Measurements from ENCODE around the gene ACTMAP.

The ACTMAP gene

GRCh38 chr19:40762754-40763470 lies 12.6 kb upstream of the ACTMAP start:
- peak; percentile 41 for DNase-seq (ENCODE audit: low read depth)
- H3K4me3 ChIP-seq (ENCODE audit: low read depth, low read length): no peak overlapping the region
- TF ChIP-seq CTCF (conservative IDR thresholded peaks at IDR 0.05; ENCODE audit: low read depth, low read length): no peak

GRCh38 chr19:40759352-40759751 lies 9.1 kb upstream of the ACTMAP start:
- H3K4me3 ChIP-seq (ENCODE audit: low read depth, low read length): no peak overlapping the region
- DNase-seq (ENCODE audit: low read depth): no peak
- no peak for TF ChIP-seq CTCF (conservative IDR thresholded peaks at IDR 0.05; ENCODE audit: low read depth, low read length)

- no peak overlapping the region for H3K4me3 ChIP-seq (ENCODE audit: low read depth, low read length)
- DNase-seq (ENCODE audit: low read depth): no peak
- TF ChIP-seq CTCF (conservative IDR thresholded peaks at IDR 0.05; ENCODE audit: low read depth, low read length): no peak
Observed at GRCh38 chr19:40758491-40758890, 8.2 kb upstream of the ACTMAP start.

GRCh38 chr19:40756502-40757110 lies 6.3 kb upstream of the ACTMAP start:
- DNase-seq (ENCODE audit: low read depth): no peak
- H3K4me3 ChIP-seq (ENCODE audit: low read depth, low read length): no peak overlapping the region
- no peak for TF ChIP-seq CTCF (conservative IDR thresholded peaks at IDR 0.05; ENCODE audit: low read depth, low read length)

GRCh38 chr19:40755791-40756190 lies 5.5 kb upstream of the ACTMAP start:
- H3K4me3 ChIP-seq (ENCODE audit: low read depth, low read length): no peak overlapping the region
- no peak for TF ChIP-seq CTCF (conservative IDR thresholded peaks at IDR 0.05; ENCODE audit: low read depth, low read length)
- no peak for DNase-seq (ENCODE audit: low read depth)

GRCh38 chr19:40755248-40755624 lies 5.0 kb upstream of the ACTMAP start:
- H3K4me3 ChIP-seq (ENCODE audit: low read depth, low read length): no peak overlapping the region

More at GRCh38 chr19:40755248-40755624, 5.0 kb upstream of the ACTMAP start:
- no peak for DNase-seq (ENCODE audit: low read depth)
- TF ChIP-seq CTCF (conservative IDR thresholded peaks at IDR 0.05; ENCODE audit: low read depth, low read length): no peak

Data from choroid plexus epithelial cell (primary cell).